22Rv1 (cell line): Measurements from ENCODE around the gene NCS1.

Source experiments
- ZFX ChIP-seq: fragments of 450-650 bp; IDR thresholded peaks from 2 replicates; pipeline ENCODE4 v1.6.1; 2017; ENCODE audit warnings: antibody characterized with exemption, borderline replicate concordance
- TF ChIP-seq, protein P1 (sequence below): fragments of 450-650 bp; IDR thresholded peaks from 2 replicates; pipeline ENCODE4 v1.5.1; 2017; ENCODE audit warnings: mild to moderate bottlenecking

DNA sequence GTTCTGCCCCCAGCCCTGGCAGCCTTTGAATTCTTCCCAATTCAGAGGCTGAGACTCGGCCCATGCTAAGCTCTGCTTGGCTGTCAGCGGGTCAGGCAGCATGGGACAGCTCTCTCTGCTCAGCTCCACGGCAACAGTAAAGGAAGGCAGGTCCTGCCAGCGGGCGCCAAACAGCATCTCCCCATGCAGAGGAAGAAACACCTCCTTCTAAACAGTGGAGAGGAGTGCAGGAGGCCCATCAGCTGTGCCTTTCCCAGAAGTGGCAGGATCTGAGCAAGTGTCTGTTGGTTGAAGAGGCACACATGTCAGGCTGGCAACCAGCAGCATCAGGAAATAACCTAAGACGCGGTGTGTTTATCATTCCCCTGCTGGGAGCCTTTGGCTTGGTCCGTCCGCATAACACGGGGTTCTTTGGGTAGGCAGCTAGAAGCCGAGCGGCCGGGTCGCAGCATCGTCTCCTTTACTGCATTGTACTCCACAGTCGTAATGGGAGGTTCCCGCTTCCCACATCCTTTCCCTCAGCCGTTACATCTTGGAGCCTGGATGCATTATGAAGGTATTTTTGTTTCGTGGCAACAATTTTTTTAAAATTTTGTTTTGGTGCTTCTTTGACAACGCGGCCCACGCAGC is 42.7 kb upstream of the NCS1 start:
- TF ChIP-seq, protein P1, sequence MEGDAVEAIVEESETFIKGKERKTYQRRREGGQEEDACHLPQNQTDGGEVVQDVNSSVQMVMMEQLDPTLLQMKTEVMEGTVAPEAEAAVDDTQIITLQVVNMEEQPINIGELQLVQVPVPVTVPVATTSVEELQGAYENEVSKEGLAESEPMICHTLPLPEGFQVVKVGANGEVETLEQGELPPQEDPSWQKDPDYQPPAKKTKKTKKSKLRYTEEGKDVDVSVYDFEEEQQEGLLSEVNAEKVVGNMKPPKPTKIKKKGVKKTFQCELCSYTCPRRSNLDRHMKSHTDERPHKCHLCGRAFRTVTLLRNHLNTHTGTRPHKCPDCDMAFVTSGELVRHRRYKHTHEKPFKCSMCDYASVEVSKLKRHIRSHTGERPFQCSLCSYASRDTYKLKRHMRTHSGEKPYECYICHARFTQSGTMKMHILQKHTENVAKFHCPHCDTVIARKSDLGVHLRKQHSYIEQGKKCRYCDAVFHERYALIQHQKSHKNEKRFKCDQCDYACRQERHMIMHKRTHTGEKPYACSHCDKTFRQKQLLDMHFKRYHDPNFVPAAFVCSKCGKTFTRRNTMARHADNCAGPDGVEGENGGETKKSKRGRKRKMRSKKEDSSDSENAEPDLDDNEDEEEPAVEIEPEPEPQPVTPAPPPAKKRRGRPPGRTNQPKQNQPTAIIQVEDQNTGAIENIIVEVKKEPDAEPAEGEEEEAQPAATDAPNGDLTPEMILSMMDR, result no peak
- no peak for TF ChIP-seq ZFX
